ENCODE data around the gene ULK4. TPM values are rescaled to one million over a fixed set of nuclear protein-coding genes. Genes with fewer than 3 reads are reported as not detected.

The ULK4 gene
- total RNA-seq, 1 experiment from 2014 or later = 14.3 TPM

DNA sequence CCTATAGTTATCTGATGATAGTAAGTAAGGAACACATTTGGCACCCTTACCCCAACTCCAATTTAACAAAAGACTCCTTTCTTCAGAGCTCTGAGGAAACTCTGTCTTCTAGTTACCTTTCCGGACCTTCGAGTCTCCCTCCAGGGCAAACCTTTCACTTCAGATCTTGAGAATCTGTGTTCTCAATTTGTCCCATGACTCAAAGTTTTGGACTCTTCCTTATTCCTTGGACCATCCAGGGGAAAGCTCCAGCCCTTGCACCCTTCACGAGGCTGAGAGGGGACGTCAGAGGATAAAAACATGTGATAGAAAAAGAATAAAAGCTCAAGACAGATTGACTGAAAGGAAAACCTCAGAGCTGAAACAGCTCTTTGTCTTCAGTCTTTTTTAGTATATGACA is 685.7 kb downstream of the ULK4 start:
- ATAC-seq (no peak), DNase-seq (ENCODE audit: low read depth, low spot score) (no peak)
- Histone ChIP-seq H3K4me3 (ENCODE audit: low read depth in 2 of 2, low read length in 2 of 2) (no peak overlapping the region), H3K36me3 (ENCODE audit: control insufficient read depth, insufficient read depth, low read length) (no peaks in the 10 kb centered on the region), H3K27me3 (ENCODE audit: control insufficient read depth, insufficient read depth, low read length) (no peaks in the 10 kb centered on the region), H3K9me3 (ENCODE audit: control insufficient read depth, insufficient read depth, low read depth, low read length) (no peaks in the 10 kb centered on the region), H3K27ac (ENCODE audit: low read length) (no peak overlapping the region), H3K4me1 (ENCODE audit: control insufficient read depth, insufficient read depth, low read length) (no peaks in the 10 kb centered on the region)
- BruUV-seq (replicated peaks) = no TSS peak
- ChIA-PET POLR2A (no interaction called here), CTCF (no interaction called here)
- TF ChIP-seq, protein P1, sequence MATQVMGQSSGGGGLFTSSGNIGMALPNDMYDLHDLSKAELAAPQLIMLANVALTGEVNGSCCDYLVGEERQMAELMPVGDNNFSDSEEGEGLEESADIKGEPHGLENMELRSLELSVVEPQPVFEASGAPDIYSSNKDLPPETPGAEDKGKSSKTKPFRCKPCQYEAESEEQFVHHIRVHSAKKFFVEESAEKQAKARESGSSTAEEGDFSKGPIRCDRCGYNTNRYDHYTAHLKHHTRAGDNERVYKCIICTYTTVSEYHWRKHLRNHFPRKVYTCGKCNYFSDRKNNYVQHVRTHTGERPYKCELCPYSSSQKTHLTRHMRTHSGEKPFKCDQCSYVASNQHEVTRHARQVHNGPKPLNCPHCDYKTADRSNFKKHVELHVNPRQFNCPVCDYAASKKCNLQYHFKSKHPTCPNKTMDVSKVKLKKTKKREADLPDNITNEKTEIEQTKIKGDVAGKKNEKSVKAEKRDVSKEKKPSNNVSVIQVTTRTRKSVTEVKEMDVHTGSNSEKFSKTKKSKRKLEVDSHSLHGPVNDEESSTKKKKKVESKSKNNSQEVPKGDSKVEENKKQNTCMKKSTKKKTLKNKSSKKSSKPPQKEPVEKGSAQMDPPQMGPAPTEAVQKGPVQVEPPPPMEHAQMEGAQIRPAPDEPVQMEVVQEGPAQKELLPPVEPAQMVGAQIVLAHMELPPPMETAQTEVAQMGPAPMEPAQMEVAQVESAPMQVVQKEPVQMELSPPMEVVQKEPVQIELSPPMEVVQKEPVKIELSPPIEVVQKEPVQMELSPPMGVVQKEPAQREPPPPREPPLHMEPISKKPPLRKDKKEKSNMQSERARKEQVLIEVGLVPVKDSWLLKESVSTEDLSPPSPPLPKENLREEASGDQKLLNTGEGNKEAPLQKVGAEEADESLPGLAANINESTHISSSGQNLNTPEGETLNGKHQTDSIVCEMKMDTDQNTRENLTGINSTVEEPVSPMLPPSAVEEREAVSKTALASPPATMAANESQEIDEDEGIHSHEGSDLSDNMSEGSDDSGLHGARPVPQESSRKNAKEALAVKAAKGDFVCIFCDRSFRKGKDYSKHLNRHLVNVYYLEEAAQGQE (IDR thresholded peaks at IDR 0.05; ENCODE audit: insufficient read depth in 1 of 2, low read depth in 2 of 2, low read length in 1 of 2) = no peak
- TF ChIP-seq SIN3A (IDR thresholded peaks at IDR 0.05; ENCODE audit: borderline replicate concordance, insufficient read depth, low read depth, low read length) (no peak), TCF7L2 (IDR thresholded peaks at IDR 0.05; ENCODE audit: low read depth, low read length) (no peak), POLR2AphosphoS5 (IDR thresholded peaks at IDR 0.05; ENCODE audit: low read depth, low read length) (no peak)
- TF ChIP-seq, protein P2, sequence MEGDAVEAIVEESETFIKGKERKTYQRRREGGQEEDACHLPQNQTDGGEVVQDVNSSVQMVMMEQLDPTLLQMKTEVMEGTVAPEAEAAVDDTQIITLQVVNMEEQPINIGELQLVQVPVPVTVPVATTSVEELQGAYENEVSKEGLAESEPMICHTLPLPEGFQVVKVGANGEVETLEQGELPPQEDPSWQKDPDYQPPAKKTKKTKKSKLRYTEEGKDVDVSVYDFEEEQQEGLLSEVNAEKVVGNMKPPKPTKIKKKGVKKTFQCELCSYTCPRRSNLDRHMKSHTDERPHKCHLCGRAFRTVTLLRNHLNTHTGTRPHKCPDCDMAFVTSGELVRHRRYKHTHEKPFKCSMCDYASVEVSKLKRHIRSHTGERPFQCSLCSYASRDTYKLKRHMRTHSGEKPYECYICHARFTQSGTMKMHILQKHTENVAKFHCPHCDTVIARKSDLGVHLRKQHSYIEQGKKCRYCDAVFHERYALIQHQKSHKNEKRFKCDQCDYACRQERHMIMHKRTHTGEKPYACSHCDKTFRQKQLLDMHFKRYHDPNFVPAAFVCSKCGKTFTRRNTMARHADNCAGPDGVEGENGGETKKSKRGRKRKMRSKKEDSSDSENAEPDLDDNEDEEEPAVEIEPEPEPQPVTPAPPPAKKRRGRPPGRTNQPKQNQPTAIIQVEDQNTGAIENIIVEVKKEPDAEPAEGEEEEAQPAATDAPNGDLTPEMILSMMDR (IDR thresholded peaks at IDR 0.05) = no peak
- in situ Hi-C loops (cut with HindIII; ENCODE audit: low pct_unique_long_range_greater_than_20kb, low sequenced_read_pairs) = no loop called here
- intact Hi-C loops (cut with micrococcal nuclease; ENCODE audit: unreplicated experiment) = no loop called here

DNA sequence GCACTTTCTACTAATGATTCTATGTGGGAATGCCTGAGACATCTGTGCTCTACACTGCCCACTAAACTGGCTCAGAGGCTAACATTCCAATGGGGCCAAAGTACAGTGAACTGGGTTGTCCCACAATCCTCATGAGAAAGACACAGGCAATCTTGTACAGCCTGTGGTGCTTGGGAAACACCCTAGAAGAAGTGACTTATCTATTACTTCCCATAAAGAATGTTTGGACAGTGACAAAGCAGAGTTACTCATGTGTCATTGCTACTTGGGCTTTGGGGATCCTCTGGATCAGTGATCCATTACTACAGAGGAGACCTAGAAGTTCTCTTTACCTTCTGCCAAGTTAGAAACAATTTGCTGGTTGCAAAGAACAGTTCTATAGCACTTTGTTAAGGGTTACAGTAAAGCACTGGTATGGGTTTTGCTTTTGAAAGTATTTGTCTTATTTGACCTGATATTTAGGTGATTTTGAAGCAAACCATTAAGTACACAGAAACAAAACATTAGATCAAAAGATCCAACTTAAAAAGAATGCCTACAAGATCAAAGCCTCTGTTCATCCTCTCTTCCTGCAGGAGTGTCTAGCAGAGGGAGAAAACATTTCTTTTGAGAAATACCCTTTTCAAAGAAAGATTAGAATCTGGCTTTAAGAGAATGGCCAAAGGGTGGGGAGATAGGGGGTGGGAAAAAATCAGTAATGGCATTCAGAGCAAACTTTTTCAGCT is 686.8 kb downstream of the ULK4 start:
- Histone ChIP-seq H3K4me3 (ENCODE audit: low read depth in 2 of 2, low read length in 2 of 2) (no peak overlapping the region), H3K4me1 (ENCODE audit: control insufficient read depth, insufficient read depth, low read length) (no peaks in the 10 kb centered on the region), H3K9me3 (ENCODE audit: control insufficient read depth, insufficient read depth, low read depth, low read length) (no peaks in the 10 kb centered on the region), H3K36me3 (ENCODE audit: control insufficient read depth, insufficient read depth, low read length) (no peaks in the 10 kb centered on the region), H3K27me3 (ENCODE audit: control insufficient read depth, insufficient read depth, low read length) (no peaks in the 10 kb centered on the region), H3K27ac (ENCODE audit: low read length) (no peak overlapping the region)
- ATAC-seq (no peak), DNase-seq (ENCODE audit: low read depth, low spot score) (peak; percentile 5)
- in situ Hi-C loops (cut with HindIII; ENCODE audit: low pct_unique_long_range_greater_than_20kb, low sequenced_read_pairs) (no loop called here), intact Hi-C loops (cut with micrococcal nuclease; ENCODE audit: unreplicated experiment) (no loop called here)
- ChIA-PET CTCF (no interaction called here), POLR2A (no interaction called here)
- BruUV-seq (replicated peaks) = no TSS peak
- TF ChIP-seq, protein P1 (IDR thresholded peaks at IDR 0.05; ENCODE audit: insufficient read depth in 1 of 2, low read depth in 2 of 2, low read length in 1 of 2) = no peak
- TF ChIP-seq POLR2AphosphoS5 (IDR thresholded peaks at IDR 0.05; ENCODE audit: low read depth, low read length) (no peak), SIN3A (IDR thresholded peaks at IDR 0.05; ENCODE audit: borderline replicate concordance, insufficient read depth, low read depth, low read length) (no peak), TCF7L2 (IDR thresholded peaks at IDR 0.05; ENCODE audit: low read depth, low read length) (no peak)
- TF ChIP-seq, protein P2 (IDR thresholded peaks at IDR 0.05) = no peak
